Measurements from ENCODE around the gene RFX4.

The RFX4 gene

DNA sequence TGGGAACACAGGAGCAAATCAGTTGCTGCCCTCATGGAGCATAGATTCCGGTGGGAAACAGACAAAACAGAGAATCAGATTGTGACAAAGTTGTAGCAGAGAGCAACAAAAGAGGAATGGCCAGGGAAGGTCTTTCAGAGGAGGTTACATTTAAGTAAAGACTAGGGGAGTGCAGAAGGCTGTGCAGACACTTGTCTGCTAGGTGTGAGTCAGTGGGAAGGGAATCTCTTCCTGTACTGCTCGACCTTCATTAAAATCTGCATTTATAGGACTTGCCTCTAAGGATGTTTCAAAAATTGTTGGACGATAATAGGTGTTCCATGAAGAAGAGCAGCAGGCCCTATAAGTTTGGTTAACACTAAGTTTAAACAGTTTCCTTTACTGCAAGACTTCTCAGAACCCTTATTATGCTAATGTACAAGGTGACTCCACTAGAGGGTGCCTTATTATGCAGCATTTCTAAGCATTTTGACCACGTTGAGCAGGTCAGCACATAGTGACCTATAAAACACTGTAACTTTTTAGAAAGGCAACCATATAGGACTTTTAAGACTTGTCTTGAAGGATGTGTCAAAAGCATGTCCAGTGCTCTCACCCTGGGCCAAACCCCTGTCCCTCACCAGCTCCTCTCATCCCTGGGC is 99.9 kb downstream of the RFX4 start:
- TF ChIP-seq POLR2AphosphoS5 (IDR thresholded peaks at IDR 0.05; ENCODE audit: low read depth) (no peak), GABPA (IDR thresholded peaks at IDR 0.05; ENCODE audit: low read depth) (no peak)
- TF ChIP-seq, protein P1, sequence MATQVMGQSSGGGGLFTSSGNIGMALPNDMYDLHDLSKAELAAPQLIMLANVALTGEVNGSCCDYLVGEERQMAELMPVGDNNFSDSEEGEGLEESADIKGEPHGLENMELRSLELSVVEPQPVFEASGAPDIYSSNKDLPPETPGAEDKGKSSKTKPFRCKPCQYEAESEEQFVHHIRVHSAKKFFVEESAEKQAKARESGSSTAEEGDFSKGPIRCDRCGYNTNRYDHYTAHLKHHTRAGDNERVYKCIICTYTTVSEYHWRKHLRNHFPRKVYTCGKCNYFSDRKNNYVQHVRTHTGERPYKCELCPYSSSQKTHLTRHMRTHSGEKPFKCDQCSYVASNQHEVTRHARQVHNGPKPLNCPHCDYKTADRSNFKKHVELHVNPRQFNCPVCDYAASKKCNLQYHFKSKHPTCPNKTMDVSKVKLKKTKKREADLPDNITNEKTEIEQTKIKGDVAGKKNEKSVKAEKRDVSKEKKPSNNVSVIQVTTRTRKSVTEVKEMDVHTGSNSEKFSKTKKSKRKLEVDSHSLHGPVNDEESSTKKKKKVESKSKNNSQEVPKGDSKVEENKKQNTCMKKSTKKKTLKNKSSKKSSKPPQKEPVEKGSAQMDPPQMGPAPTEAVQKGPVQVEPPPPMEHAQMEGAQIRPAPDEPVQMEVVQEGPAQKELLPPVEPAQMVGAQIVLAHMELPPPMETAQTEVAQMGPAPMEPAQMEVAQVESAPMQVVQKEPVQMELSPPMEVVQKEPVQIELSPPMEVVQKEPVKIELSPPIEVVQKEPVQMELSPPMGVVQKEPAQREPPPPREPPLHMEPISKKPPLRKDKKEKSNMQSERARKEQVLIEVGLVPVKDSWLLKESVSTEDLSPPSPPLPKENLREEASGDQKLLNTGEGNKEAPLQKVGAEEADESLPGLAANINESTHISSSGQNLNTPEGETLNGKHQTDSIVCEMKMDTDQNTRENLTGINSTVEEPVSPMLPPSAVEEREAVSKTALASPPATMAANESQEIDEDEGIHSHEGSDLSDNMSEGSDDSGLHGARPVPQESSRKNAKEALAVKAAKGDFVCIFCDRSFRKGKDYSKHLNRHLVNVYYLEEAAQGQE (IDR thresholded peaks at IDR 0.05; ENCODE audit: insufficient replicate concordance, low read depth) = no peak
- no peak for DNase-seq (ENCODE audit: low read depth in 1 of 2, low spot score in 1 of 2)
- Histone ChIP-seq H3K27me3 (ENCODE audit: insufficient read depth, poor library complexity, severe bottlenecking) (peaks cover 2% of the 10 kb centered on the region), H3K27ac (replicated peaks) (no peak overlapping the region), H3K4me3 (replicated peaks; ENCODE audit: insufficient read depth, low read length) (no peak overlapping the region)

DNA sequence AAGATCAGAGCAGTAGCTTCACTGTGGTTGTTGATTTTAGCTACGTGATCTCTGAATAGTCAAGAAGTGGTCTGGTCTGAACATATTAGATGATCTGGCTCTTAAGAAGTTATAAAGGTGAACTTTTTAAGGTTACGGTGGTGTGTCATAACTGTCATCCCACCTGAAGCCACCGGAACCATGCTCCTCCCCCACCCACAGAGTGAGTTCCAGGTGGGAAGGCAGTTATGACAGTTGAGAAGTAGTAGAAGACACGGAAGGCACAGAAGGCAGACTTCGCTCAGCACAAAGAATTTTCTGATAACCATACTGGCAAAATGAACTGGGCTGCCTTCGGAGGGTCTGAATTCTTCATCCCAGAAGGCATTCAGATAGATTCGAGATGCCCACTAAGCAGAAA is 101.7 kb downstream of the RFX4 start:
- H3K4me3 ChIP-seq (replicated peaks; ENCODE audit: insufficient read depth, low read length) = no peak overlapping the region
- TF ChIP-seq, protein P2, sequence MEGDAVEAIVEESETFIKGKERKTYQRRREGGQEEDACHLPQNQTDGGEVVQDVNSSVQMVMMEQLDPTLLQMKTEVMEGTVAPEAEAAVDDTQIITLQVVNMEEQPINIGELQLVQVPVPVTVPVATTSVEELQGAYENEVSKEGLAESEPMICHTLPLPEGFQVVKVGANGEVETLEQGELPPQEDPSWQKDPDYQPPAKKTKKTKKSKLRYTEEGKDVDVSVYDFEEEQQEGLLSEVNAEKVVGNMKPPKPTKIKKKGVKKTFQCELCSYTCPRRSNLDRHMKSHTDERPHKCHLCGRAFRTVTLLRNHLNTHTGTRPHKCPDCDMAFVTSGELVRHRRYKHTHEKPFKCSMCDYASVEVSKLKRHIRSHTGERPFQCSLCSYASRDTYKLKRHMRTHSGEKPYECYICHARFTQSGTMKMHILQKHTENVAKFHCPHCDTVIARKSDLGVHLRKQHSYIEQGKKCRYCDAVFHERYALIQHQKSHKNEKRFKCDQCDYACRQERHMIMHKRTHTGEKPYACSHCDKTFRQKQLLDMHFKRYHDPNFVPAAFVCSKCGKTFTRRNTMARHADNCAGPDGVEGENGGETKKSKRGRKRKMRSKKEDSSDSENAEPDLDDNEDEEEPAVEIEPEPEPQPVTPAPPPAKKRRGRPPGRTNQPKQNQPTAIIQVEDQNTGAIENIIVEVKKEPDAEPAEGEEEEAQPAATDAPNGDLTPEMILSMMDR (IDR thresholded peaks at IDR 0.05; ENCODE audit: insufficient read depth, low read length) = no peak
- TF ChIP-seq GABPA (IDR thresholded peaks at IDR 0.05; ENCODE audit: low read depth) = no peak
- TF ChIP-seq, protein P1 (IDR thresholded peaks at IDR 0.05; ENCODE audit: insufficient replicate concordance, low read depth) = no peak
- TF ChIP-seq SPI1 (IDR thresholded peaks at IDR 0.05; ENCODE audit: borderline replicate concordance, low read depth) = no peak
- TF ChIP-seq POLR2AphosphoS5 (IDR thresholded peaks at IDR 0.05; ENCODE audit: low read depth) = no peak
- peaks cover 2% of the 10 kb centered on the region for H3K27me3 ChIP-seq (ENCODE audit: insufficient read depth, poor library complexity, severe bottlenecking)
- H3K27ac ChIP-seq (replicated peaks) = no peak overlapping the region
- no peak for DNase-seq (ENCODE audit: low read depth in 1 of 2, low spot score in 1 of 2)

DNA sequence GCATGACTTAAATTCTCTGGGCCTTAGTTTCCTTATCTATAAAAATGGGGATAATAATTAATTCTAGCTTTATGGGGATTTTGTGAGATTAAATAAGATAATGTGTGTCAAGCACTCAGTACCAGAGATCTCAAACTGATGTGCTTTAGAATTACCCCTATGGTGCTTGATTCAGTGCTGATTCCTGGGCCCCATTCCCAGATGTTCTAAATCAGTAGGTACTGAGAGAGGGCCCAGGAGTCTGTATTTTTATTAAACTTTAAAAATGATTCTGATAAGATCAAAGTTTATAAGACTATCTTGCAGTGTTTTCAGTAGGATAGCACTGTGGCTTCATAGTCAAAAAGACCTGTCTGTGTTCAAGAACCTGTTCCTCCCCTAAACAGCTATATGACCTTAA is 102.6 kb downstream of the RFX4 start:
- no peak overlapping the region for H3K4me3 ChIP-seq (replicated peaks; ENCODE audit: insufficient read depth, low read length)
- TF ChIP-seq POLR2AphosphoS5 (IDR thresholded peaks at IDR 0.05; ENCODE audit: low read depth) = no peak
- TF ChIP-seq, protein P1 (IDR thresholded peaks at IDR 0.05; ENCODE audit: insufficient replicate concordance, low read depth) = no peak
- no peak for TF ChIP-seq GABPA (IDR thresholded peaks at IDR 0.05; ENCODE audit: low read depth)
- TF ChIP-seq, protein P2 (IDR thresholded peaks at IDR 0.05; ENCODE audit: insufficient read depth, low read length) = no peak
- no peak for TF ChIP-seq SPI1 (IDR thresholded peaks at IDR 0.05; ENCODE audit: borderline replicate concordance, low read depth)
- no peak for DNase-seq (ENCODE audit: low read depth in 1 of 2, low spot score in 1 of 2)
- no peak overlapping the region for H3K27ac ChIP-seq (replicated peaks)
- H3K27me3 ChIP-seq (ENCODE audit: insufficient read depth, poor library complexity, severe bottlenecking) = peaks cover 3% of the 10 kb centered on the region

Data from HL-60 (cell line).